ENCODE data around the gene SLIT3.

GRCh38 chr5:168837852-168838251 lies 463.1 kb downstream of the SLIT3 start:
- TF ChIP-seq, protein P1, sequence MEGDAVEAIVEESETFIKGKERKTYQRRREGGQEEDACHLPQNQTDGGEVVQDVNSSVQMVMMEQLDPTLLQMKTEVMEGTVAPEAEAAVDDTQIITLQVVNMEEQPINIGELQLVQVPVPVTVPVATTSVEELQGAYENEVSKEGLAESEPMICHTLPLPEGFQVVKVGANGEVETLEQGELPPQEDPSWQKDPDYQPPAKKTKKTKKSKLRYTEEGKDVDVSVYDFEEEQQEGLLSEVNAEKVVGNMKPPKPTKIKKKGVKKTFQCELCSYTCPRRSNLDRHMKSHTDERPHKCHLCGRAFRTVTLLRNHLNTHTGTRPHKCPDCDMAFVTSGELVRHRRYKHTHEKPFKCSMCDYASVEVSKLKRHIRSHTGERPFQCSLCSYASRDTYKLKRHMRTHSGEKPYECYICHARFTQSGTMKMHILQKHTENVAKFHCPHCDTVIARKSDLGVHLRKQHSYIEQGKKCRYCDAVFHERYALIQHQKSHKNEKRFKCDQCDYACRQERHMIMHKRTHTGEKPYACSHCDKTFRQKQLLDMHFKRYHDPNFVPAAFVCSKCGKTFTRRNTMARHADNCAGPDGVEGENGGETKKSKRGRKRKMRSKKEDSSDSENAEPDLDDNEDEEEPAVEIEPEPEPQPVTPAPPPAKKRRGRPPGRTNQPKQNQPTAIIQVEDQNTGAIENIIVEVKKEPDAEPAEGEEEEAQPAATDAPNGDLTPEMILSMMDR (tag by site-specific recombination; IDR thresholded peaks at IDR 0.05), result no peak
- TF ChIP-seq ZBTB11 (tag by site-specific recombination; conservative IDR thresholded peaks at IDR 0.05; ENCODE audit: low read depth) (no peak), REPIN1 (tag by site-specific recombination; IDR thresholded peaks at IDR 0.05; ENCODE audit: low read depth) (no peak), GLIS1 (tag by site-specific recombination; IDR thresholded peaks at IDR 0.05) (no peak), ZBTB17 (tag by site-specific recombination; IDR thresholded peaks at IDR 0.05) (no peak)
